GM12865 (cell line): Measurements from ENCODE around the gene NCDN.

ENCODE experiments used
- DNase-seq: peaks from one replicate; pipeline ENCODE4 v3.0.0; 2010; ENCODE audit warnings: low read depth
- H3K4me3 ChIP-seq: 2 replicates; pipeline ENCODE4 v1.5.1; 2011; ENCODE audit warnings: mild to moderate bottlenecking, low read depth, low read length, control low read depth
- TF ChIP-seq, protein P1 (sequence below): IDR thresholded peaks from 2 replicates; pipeline ENCODE4 v1.5.1; 2011; ENCODE audit warnings: low read length, control low read depth, low read depth, inconsistent platforms; ENCODE audit not compliant: insufficient read depth; ENCODE audit errors: missing control alignments

The NCDN gene

DNA sequence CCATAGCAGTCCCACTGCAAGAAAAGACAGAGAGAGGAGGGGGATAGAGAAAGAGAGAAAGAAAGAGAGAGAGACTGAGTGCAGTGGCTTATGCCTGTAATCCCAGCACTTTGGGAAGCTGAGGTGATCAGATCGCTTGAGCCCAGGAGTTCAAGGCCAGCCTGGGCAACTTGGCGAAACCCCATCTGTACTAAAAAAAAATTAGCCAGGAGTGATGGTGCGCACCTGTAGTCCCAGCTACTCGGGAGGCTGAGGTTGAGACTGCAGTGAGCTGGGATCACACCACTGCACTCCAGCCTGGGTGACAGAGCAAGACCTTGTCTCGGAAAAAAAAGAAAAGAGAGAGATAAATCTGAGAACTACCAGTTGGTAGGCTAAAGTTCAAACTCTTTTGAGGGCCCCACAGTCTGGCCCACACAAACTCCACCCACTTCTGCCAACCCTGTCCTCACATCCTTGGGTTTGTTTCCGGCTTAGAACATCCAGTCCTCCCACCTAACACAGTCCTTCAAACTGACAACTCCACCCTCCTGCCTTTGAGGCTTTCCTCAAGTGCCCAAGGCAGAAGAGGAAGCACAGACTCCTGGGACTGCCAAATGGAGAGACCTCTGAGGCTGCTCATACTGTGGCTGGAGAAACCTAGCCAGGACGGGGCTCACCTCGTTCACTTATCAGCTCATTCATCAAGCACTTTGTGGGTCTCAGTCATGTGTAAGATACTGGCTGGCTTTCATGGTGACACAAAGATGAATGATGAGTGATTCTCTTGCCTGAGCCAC lies 35.6 kb downstream of the NCDN start:
- H3K4me3 ChIP-seq, result no peak overlapping the region
- TF ChIP-seq, protein P1, sequence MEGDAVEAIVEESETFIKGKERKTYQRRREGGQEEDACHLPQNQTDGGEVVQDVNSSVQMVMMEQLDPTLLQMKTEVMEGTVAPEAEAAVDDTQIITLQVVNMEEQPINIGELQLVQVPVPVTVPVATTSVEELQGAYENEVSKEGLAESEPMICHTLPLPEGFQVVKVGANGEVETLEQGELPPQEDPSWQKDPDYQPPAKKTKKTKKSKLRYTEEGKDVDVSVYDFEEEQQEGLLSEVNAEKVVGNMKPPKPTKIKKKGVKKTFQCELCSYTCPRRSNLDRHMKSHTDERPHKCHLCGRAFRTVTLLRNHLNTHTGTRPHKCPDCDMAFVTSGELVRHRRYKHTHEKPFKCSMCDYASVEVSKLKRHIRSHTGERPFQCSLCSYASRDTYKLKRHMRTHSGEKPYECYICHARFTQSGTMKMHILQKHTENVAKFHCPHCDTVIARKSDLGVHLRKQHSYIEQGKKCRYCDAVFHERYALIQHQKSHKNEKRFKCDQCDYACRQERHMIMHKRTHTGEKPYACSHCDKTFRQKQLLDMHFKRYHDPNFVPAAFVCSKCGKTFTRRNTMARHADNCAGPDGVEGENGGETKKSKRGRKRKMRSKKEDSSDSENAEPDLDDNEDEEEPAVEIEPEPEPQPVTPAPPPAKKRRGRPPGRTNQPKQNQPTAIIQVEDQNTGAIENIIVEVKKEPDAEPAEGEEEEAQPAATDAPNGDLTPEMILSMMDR, result no peak
- DNase-seq, result no peak

DNA sequence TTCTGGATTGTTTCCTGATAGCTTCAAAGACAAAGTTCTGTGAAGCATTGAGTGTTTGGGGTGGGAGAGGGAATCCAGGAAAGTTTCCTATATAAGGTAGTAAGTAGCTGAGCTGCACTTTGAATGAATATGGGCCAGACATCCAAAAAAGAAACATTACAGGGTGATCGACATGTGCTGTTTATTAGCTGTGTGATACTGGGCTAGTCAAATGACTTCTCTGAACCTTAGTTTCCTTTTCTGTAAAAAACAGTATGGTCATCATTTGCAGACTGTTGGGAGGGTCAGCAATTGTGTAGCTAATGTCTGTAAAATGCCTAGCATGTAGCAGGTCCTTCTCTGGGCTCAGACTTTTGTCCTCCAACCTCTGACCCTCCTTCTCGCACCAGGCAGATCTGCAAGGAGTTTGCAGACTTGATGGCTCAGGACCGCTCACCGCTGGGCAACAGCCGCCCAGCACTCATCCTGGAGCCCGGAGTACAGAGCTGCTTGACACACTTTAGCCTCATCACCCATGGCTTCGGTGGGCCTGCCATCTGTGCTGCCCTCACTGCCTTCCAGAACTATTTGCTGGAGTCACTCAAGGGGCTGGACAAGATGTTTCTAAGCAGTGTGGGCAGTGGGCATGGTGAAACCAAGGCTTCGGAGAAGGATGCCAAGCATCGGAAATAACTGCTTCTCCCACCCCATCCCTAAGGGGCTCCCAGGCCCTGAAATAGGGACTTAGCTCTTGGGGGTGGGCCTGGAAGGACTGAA lies 36.6 kb downstream of the NCDN start:
- no peak for DNase-seq
- TF ChIP-seq, protein P1, result no peak
- H3K4me3 ChIP-seq, result no peak overlapping the region

DNA sequence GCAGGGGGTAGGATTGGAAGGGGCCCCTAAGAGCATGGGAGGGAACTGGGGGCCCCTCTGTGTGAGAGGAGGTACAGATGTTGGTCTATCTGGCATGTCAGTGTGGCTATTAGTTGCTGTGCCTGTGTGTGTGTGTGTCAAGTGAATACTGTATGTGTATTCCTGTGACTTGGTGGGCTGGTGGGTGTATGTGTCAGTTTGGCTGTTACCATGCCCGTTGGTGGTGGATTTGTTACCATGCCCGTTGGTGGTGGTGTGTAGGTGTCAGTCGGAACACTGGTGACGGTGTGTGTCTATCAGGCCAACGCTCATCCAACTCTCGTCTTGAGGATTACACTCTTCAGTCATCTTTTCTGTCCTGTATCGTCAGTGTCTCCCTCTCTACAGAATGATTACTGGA lies 38.1 kb downstream of the NCDN start:
- no peak overlapping the region for H3K4me3 ChIP-seq
- TF ChIP-seq, protein P1, result no peak
- DNase-seq, result no peak

DNA sequence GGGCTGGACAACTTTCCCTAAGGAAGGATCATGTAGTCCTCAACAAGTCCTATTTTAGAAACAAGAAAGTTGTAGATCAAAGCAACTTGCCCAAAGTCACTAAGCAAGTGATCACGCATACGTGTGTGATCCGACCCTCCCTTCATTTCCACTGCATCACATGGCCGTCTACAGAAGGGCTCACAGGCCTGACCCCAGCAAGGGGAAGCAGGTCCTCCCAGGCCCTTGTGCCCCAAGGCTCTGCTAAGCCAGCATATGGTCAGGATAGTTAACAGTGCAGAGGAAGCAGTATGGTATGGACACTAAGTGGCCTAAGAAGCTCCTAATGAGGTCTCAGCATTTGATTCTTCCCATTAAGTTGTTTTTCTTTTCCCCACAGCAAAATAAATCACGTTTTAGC lies 40.3 kb downstream of the NCDN start:
- TF ChIP-seq, protein P1, result no peak
- DNase-seq, result no peak

DNA sequence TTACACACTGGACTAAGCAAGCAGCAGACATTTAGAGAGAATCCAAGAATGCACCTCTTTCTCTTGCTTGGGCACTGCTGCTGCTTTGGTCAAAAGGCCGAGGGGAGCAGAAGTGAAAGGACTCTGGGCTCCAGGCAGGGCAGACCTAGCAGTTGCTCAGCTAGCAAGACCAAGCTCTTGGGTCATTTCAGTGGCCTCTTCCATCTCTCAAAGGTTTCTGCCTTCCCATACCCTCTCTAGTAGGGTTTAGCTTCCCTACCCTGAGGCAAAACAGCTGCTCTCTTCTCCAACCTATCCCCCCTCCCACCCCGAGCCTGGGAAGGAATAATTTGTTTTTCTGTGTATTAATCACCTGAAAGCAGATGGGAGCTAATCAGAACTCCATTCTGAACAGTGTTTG lies 41.3 kb downstream of the NCDN start:
- H3K4me3 ChIP-seq, result no peak overlapping the region
- TF ChIP-seq, protein P1, result no peak
- no peak for DNase-seq

More for the DNA sequence above, 40.3 kb downstream of the NCDN start:
- no peak overlapping the region for H3K4me3 ChIP-seq

DNA sequence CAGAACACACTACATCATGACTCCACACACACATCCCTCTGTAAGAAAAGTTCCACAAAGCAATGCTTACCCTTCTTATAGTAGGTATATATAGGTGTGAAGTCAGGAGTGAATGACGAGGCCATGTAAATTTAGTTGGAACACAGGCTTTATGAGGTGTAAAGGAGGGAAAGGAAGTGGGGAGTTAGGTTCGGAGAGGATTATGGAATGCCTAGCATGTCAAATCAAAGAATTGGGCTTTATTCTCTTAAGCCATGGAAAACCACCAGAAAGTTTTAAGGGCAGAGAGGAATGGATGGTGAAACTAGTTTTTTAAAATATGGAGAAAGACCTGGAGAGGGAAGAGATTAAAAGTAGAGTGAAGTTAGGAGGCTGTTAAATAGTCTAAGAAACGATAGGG lies 41.8 kb downstream of the NCDN start:
- DNase-seq, result no peak
- H3K4me3 ChIP-seq, result no peak overlapping the region
- TF ChIP-seq, protein P1, result no peak

DNA sequence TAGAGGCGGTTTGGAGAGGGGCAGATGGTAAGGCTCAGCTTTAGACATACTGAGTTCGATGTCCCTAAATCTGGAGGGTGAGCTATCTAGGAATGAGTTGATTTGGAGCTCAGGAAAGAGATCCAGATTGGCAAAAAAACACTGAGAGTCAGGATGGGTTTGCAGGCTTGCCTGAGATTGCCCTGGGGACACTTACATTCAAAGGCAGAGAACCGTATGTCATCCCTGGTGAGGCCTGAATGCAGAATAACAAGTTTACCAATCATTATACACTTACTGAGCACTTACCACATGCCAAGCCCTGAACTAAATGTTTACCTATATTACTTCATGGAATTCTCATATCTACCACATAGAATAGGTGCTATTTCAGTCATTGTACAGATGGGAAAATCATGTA lies 43.0 kb downstream of the NCDN start:
- TF ChIP-seq, protein P1, result no peak
- no peak overlapping the region for H3K4me3 ChIP-seq
- DNase-seq, result no peak
